ENCODE results near the gene CACNA1H. TPM values are rescaled to one million over a fixed set of nuclear protein-coding genes. Genes with fewer than 3 reads are reported as not detected.
A peak's percentile ranks its signal among the peaks of the same experiment; 100 is the strongest.

CACNA1H gene
- total and polyA plus RNA-seq, 2 experiments from 2014 or later: 0.11 TPM; not detected in 1

- H3K27ac ChIP-seq: no peak overlapping the region
Observed at GRCh38 chr16:1107141-1107540, 45.8 kb upstream of the CACNA1H start.

GRCh38 chr16:1107731-1108130 is 45.2 kb upstream of the CACNA1H start:
- no peaks in the 10 kb centered on the region for H4K20me1 ChIP-seq (ENCODE audit: insufficient read depth)
- TF ChIP-seq EZH2 (IDR thresholded peaks at IDR 0.05; ENCODE audit: insufficient read depth, poor library complexity, severe bottlenecking): no peak
- no peak for TF ChIP-seq EZH2phosphoT487 (IDR thresholded peaks at IDR 0.05; ENCODE audit: insufficient read depth, low read depth)
- no peaks in the 10 kb centered on the region for H3F3A ChIP-seq (ENCODE audit: insufficient read depth)
- DNase-seq: no peak
- H2AFZ ChIP-seq: no peak overlapping the region
- H3K36me3 ChIP-seq (ENCODE audit: low read depth): no peaks in the 10 kb centered on the region
- H3K4me1 ChIP-seq (ENCODE audit: insufficient read depth): no peaks in the 10 kb centered on the region
- H3K9ac ChIP-seq: no peak overlapping the region
- in situ Hi-C loops (cut with MboI): no loop called here
- no peak overlapping the region for H3K4me3 ChIP-seq
- WGBS, 2 experiments (ENCODE audit: low coverage in 1 of 2, low lambda C conversion rate in 2 of 2, missing lambda C conversion rate in 2 of 2): 50 to 57% methylated on average over 12 of the region's 12 CpGs
- H3K79me2 ChIP-seq (ENCODE audit: insufficient read depth): no peaks in the 10 kb centered on the region
- H3K9me3 ChIP-seq (ENCODE audit: low read depth): no peaks in the 10 kb centered on the region
- H3K9me2 ChIP-seq (ENCODE audit: insufficient read depth): no peaks in the 10 kb centered on the region
- H3K27ac ChIP-seq: no peak overlapping the region
- peaks cover 34% of the 10 kb centered on the region for H3K27me3 ChIP-seq (replicated peaks; ENCODE audit: insufficient read depth)
- no peak overlapping the region for H3K4me2 ChIP-seq (ENCODE audit: unreplicated experiment)

More at GRCh38 chr16:1107141-1107540, 45.8 kb upstream of the CACNA1H start:
- Histone ChIP-seq H3K79me2 (ENCODE audit: insufficient read depth) (no peaks in the 10 kb centered on the region), H3K9ac (no peak overlapping the region), H3K27me3 (replicated peaks; ENCODE audit: insufficient read depth) (peaks cover 34% of the 10 kb centered on the region), H3K9me2 (ENCODE audit: insufficient read depth) (no peaks in the 10 kb centered on the region), H3K4me1 (ENCODE audit: insufficient read depth) (no peaks in the 10 kb centered on the region), H3K4me2 (ENCODE audit: unreplicated experiment) (no peak overlapping the region), H3K36me3 (ENCODE audit: low read depth) (no peaks in the 10 kb centered on the region), H4K20me1 (ENCODE audit: insufficient read depth) (no peaks in the 10 kb centered on the region), H3K4me3 (no peak overlapping the region), H3F3A (ENCODE audit: insufficient read depth) (no peaks in the 10 kb centered on the region), H3K9me3 (ENCODE audit: low read depth) (no peaks in the 10 kb centered on the region), H2AFZ (no peak overlapping the region)
- TF ChIP-seq EZH2phosphoT487 (IDR thresholded peaks at IDR 0.05; ENCODE audit: insufficient read depth, low read depth) (no peak), EZH2 (IDR thresholded peaks at IDR 0.05; ENCODE audit: insufficient read depth, poor library complexity, severe bottlenecking) (no peak)
- no peak for DNase-seq
- WGBS, 2 experiments (ENCODE audit: low coverage in 1 of 2, low lambda C conversion rate in 2 of 2, missing lambda C conversion rate in 2 of 2): 33 to 50% methylated on average over 12 to 19 of the region's 22 CpGs
- in situ Hi-C loops (cut with MboI): no loop called here

- Histone ChIP-seq H3K27me3 (replicated peaks; ENCODE audit: insufficient read depth) (peaks cover 34% of the 10 kb centered on the region), H3K79me2 (ENCODE audit: insufficient read depth) (no peaks in the 10 kb centered on the region), H3K9me2 (ENCODE audit: insufficient read depth) (no peaks in the 10 kb centered on the region), H4K20me1 (ENCODE audit: insufficient read depth) (no peaks in the 10 kb centered on the region), H3K36me3 (ENCODE audit: low read depth) (no peaks in the 10 kb centered on the region), H3K4me1 (ENCODE audit: insufficient read depth) (no peaks in the 10 kb centered on the region), H3K4me3 (no peak overlapping the region), H3K4me2 (ENCODE audit: unreplicated experiment) (no peak overlapping the region), H3K27ac (no peak overlapping the region), H3F3A (ENCODE audit: insufficient read depth) (no peaks in the 10 kb centered on the region), H2AFZ (no peak overlapping the region), H3K9me3 (ENCODE audit: low read depth) (no peaks in the 10 kb centered on the region), H3K9ac (no peak overlapping the region)
- TF ChIP-seq EZH2 (IDR thresholded peaks at IDR 0.05; ENCODE audit: insufficient read depth, poor library complexity, severe bottlenecking) (no peak), EZH2phosphoT487 (IDR thresholded peaks at IDR 0.05; ENCODE audit: insufficient read depth, low read depth) (no peak)
- WGBS, 2 experiments (ENCODE audit: low coverage in 1 of 2, low lambda C conversion rate in 2 of 2, missing lambda C conversion rate in 2 of 2): 14 to 15% methylated on average over 31 to 39 of the region's 42 CpGs
- DNase-seq: peak; percentile 59
- in situ Hi-C loops (cut with MboI): no loop called here
Observed at GRCh38 chr16:1108299-1109252, 44.3 kb upstream of the CACNA1H start.

- H3K9me3 ChIP-seq (ENCODE audit: low read depth): no peaks in the 10 kb centered on the region
- H3K4me3 ChIP-seq: no peak overlapping the region
- 20% methylated on average over 19 of the region's 19 CpGs for WGBS, 2 experiments (ENCODE audit: low coverage in 1 of 2, low lambda C conversion rate in 2 of 2, missing lambda C conversion rate in 2 of 2)
- TF ChIP-seq EZH2phosphoT487 (IDR thresholded peaks at IDR 0.05; ENCODE audit: insufficient read depth, low read depth) (no peak), EZH2 (IDR thresholded peaks at IDR 0.05; ENCODE audit: insufficient read depth, poor library complexity, severe bottlenecking) (no peak)
- peaks cover 34% of the 10 kb centered on the region for H3K27me3 ChIP-seq (replicated peaks; ENCODE audit: insufficient read depth)
- no peaks in the 10 kb centered on the region for H3K36me3 ChIP-seq (ENCODE audit: low read depth)
- in situ Hi-C loops (cut with MboI): no loop called here
- no peaks in the 10 kb centered on the region for H4K20me1 ChIP-seq (ENCODE audit: insufficient read depth)
- H3K9ac ChIP-seq: no peak overlapping the region
- H3F3A ChIP-seq (ENCODE audit: insufficient read depth): no peaks in the 10 kb centered on the region
- DNase-seq: no peak
- H3K4me2 ChIP-seq (ENCODE audit: unreplicated experiment): no peak overlapping the region
- no peaks in the 10 kb centered on the region for H3K79me2 ChIP-seq (ENCODE audit: insufficient read depth)
- no peaks in the 10 kb centered on the region for H3K4me1 ChIP-seq (ENCODE audit: insufficient read depth)
- no peak overlapping the region for H2AFZ ChIP-seq
- H3K27ac ChIP-seq: no peak overlapping the region
- H3K9me2 ChIP-seq (ENCODE audit: insufficient read depth): no peaks in the 10 kb centered on the region
Observed at GRCh38 chr16:1109648-1110047, 43.3 kb upstream of the CACNA1H start.

Data from GM23248 (cell line).